Smooth muscle cell (in vitro differentiated cells): ENCODE data around the gene JPH3. TPM values are rescaled to one million over a fixed set of nuclear protein-coding genes. Genes with fewer than 3 reads are reported as not detected.

Source experiments
- DNase-seq: peaks from one replicate; lab custom pipeline; 2025; ENCODE audit not compliant: unreplicated experiment; lab: John Stamatoyannopoulos, UW
- H2AFZ ChIP-seq: fragments of 200-600 bp; sonication (generic); 2 replicates; pipeline ENCODE4 v1.6.0; 2016; ENCODE audit warnings: antibody characterized with exemption, low read depth, mild to moderate bottlenecking
- H3F3A ChIP-seq: fragments of 200-600 bp; sonication (generic); 2 replicates; pipeline ENCODE4 v1.6.0; 2017; ENCODE audit warnings: antibody characterized with exemption, low read depth
- H3K27ac ChIP-seq: fragments of 200-600 bp; sonication (generic); 2 replicates; pipeline ENCODE4 v1.5.1; 2016; ENCODE audit warnings: low read depth, mild to moderate bottlenecking
- H3K27me3 ChIP-seq: fragments of 200-600 bp; sonication (generic); 2 replicates; pipeline ENCODE4 v1.6.1; 2016; ENCODE audit warnings: low read depth, mild to moderate bottlenecking
- H3K36me3 ChIP-seq: fragments of 200-600 bp; sonication (generic); 2 replicates; pipeline ENCODE4 v1.5.1; 2016; ENCODE audit warnings: low read depth
- H3K4me1 ChIP-seq: fragments of 200-600 bp; sonication (generic); 2 replicates; pipeline ENCODE4 v1.5.1; 2016; ENCODE audit warnings: low read depth
- H3K4me2 ChIP-seq: fragments of 200-600 bp; sonication (generic); 2 replicates; pipeline ENCODE4 v1.6.0; 2016; ENCODE audit warnings: mild to moderate bottlenecking
- H3K4me3 ChIP-seq: fragments of 200-600 bp; sonication (generic); 2 replicates; pipeline ENCODE4 v1.5.1; 2016; ENCODE audit warnings: mild to moderate bottlenecking
- H3K79me2 ChIP-seq: fragments of 200-600 bp; sonication (generic); 2 replicates; pipeline ENCODE4 v1.6.0; 2016; ENCODE audit warnings: low read depth, mild to moderate bottlenecking
- H3K9ac ChIP-seq: fragments of 200-600 bp; sonication (generic); 2 replicates; pipeline ENCODE4 v1.6.0; 2016; ENCODE audit warnings: low read depth
- H3K9me3 ChIP-seq: fragments of 200-600 bp; sonication (generic); replicated peaks from 2 replicates; pipeline ENCODE4 v1.5.1; 2016; ENCODE audit warnings: low read depth
- H4K20me1 ChIP-seq: fragments of 200-600 bp; sonication (generic); 2 replicates; pipeline ENCODE4 v1.6.0; 2016; ENCODE audit warnings: low read depth
- CTCF ChIP-seq: fragments of 200-600 bp; sonication (generic); IDR thresholded peaks from 2 replicates; pipeline ENCODE4 v1.5.1; 2017; ENCODE audit warnings: borderline replicate concordance, mild to moderate bottlenecking, antibody characterized with exemption; ENCODE audit not compliant: insufficient read depth, poor library complexity, severe bottlenecking
- WGBS: methylation state at CpG from one replicate; pipeline ENCODE4 v1.1.7; 2016; ENCODE audit warnings: low lambda C conversion rate; 5-methylcytosine and 5-hydroxymethylcytosine counted together
- polyA plus RNA-seq: library from polyadenylated mRNA; unstranded; fragments of >200 nt; fragmentation: Nextera tagmentation; extraction: Ambion mirVana; gene quantifications from 2 replicates; pipeline ENCODE4 v1.2.1, GENCODE V29; 2016
- total RNA-seq: library from RNA; depleted of rRNA; stranded (reverse); fragments of >200 nt; gene quantifications from 2 replicates; pipeline ENCODE4 v1.2.3, GENCODE V29; 2014

Gene JPH3
- total and polyA plus RNA-seq, 2 experiments from 2014 or later: 2.1 to 2.4 TPM

GRCh38 chr16:87648698-87649487 is 46.6 kb downstream of the JPH3 start:
- no peak for TF ChIP-seq CTCF
- Histone ChIP-seq H3F3A (no peaks in the 10 kb centered on the region), H3K27me3 (no peaks in the 10 kb centered on the region), H4K20me1 (no peaks in the 10 kb centered on the region), H3K9ac (no peak overlapping the region), H3K79me2 (no peaks in the 10 kb centered on the region), H3K4me2 (no peak overlapping the region), H3K4me1 (no peaks in the 10 kb centered on the region), H3K27ac (no peak overlapping the region), H2AFZ (no peak overlapping the region), H3K4me3 (no peak overlapping the region), H3K9me3 (no peaks in the 10 kb centered on the region), H3K36me3 (no peaks in the 10 kb centered on the region)
- DNase-seq: no peak
- 89% methylated on average over 29 of the region's 29 CpGs for WGBS

- Histone ChIP-seq H3K27ac (no peak overlapping the region), H3K9me3 (no peaks in the 10 kb centered on the region), H3K36me3 (no peaks in the 10 kb centered on the region), H3K4me3 (no peak overlapping the region), H2AFZ (no peak overlapping the region), H3K4me2 (no peak overlapping the region), H3K27me3 (no peaks in the 10 kb centered on the region), H3K9ac (no peak overlapping the region), H4K20me1 (no peaks in the 10 kb centered on the region), H3K79me2 (no peaks in the 10 kb centered on the region), H3F3A (no peaks in the 10 kb centered on the region), H3K4me1 (no peaks in the 10 kb centered on the region)
- no peak for DNase-seq
- TF ChIP-seq CTCF: no peak
- WGBS: 92% methylated on average over 17 of the region's 17 CpGs
Observed at GRCh38 chr16:87652386-87652785, 50.1 kb downstream of the JPH3 start.

GRCh38 chr16:87652799-87653198 is 50.5 kb downstream of the JPH3 start:
- no peak overlapping the region for H3K4me3 ChIP-seq
- H3K9ac ChIP-seq: no peak overlapping the region
- H3K27me3 ChIP-seq: no peaks in the 10 kb centered on the region
- no peak overlapping the region for H3K27ac ChIP-seq
- no peaks in the 10 kb centered on the region for H3K36me3 ChIP-seq
- no peak for DNase-seq
- no peak for TF ChIP-seq CTCF
- H2AFZ ChIP-seq: no peak overlapping the region
- H3K4me2 ChIP-seq: no peak overlapping the region
- H3F3A ChIP-seq: no peaks in the 10 kb centered on the region
- H3K9me3 ChIP-seq: no peaks in the 10 kb centered on the region
- no peaks in the 10 kb centered on the region for H4K20me1 ChIP-seq
- H3K4me1 ChIP-seq: no peaks in the 10 kb centered on the region
- 86% methylated on average over 6 of the region's 6 CpGs for WGBS
- H3K79me2 ChIP-seq: no peaks in the 10 kb centered on the region

- no peak overlapping the region for H3K4me3 ChIP-seq
- no peaks in the 10 kb centered on the region for H3K36me3 ChIP-seq
- no peak overlapping the region for H2AFZ ChIP-seq
- no peaks in the 10 kb centered on the region for H4K20me1 ChIP-seq
- no peaks in the 10 kb centered on the region for H3F3A ChIP-seq
- no peak overlapping the region for H3K4me2 ChIP-seq
- peak; percentile 36 for TF ChIP-seq CTCF
- H3K4me1 ChIP-seq: no peaks in the 10 kb centered on the region
- no peak overlapping the region for H3K27ac ChIP-seq
- no peaks in the 10 kb centered on the region for H3K9me3 ChIP-seq
- H3K9ac ChIP-seq: no peak overlapping the region
- no peaks in the 10 kb centered on the region for H3K79me2 ChIP-seq
- no peaks in the 10 kb centered on the region for H3K27me3 ChIP-seq
- DNase-seq: no peak
- WGBS: 75% methylated on average over 5 of the region's 5 CpGs
Observed at GRCh38 chr16:87653234-87653633, 50.9 kb downstream of the JPH3 start.
